Loucy (cell line): Measurements from ENCODE around the gene AQP4.

Experiments
- H2AFZ ChIP-seq: fragments of 200-600 bp; sonication (generic); 2 replicates; pipeline ENCODE4 v1.6.0; 2016; ENCODE audit warnings: antibody characterized with exemption, mild to moderate bottlenecking, low read length, moderate library complexity
- H3F3A ChIP-seq: fragments of 200-600 bp; 2 replicates; pipeline ENCODE4 v1.6.0; 2016; ENCODE audit warnings: antibody characterized with exemption, low read depth, mild to moderate bottlenecking
- H3K27me3 ChIP-seq: fragments of 200-600 bp; sonication (generic); 2 replicates; pipeline ENCODE4 v1.6.1; 2014; ENCODE audit warnings: low read length, mild to moderate bottlenecking; ENCODE audit not compliant: insufficient read depth, poor library complexity, severe bottlenecking
- H3K36me3 ChIP-seq: fragments of 200-600 bp; sonication (generic); 2 replicates; pipeline ENCODE4 v1.6.1; 2016; ENCODE audit warnings: low read length; ENCODE audit not compliant: insufficient read depth
- H3K4me1 ChIP-seq: fragments of 200-600 bp; sonication (generic); 2 replicates; pipeline ENCODE4 v1.5.1; 2014; ENCODE audit warnings: low read length, mild to moderate bottlenecking; ENCODE audit not compliant: insufficient read depth, poor library complexity, severe bottlenecking
- H3K4me2 ChIP-seq: fragments of 200-600 bp; sonication (generic); 2 replicates; pipeline ENCODE4 v1.6.0; 2014; ENCODE audit warnings: antibody characterized with exemption, low read length, low read depth, mild to moderate bottlenecking; ENCODE audit not compliant: poor library complexity, severe bottlenecking
- H3K4me3 ChIP-seq: fragments of 200-600 bp; sonication (generic); 2 replicates; pipeline ENCODE4 v1.5.1; 2014; ENCODE audit warnings: low read length, mild to moderate bottlenecking, mixed read lengths; ENCODE audit not compliant: poor library complexity, severe bottlenecking
- H3K79me2 ChIP-seq: fragments of 200-600 bp; sonication (generic); 2 replicates; pipeline ENCODE4 v1.6.1; 2014; ENCODE audit warnings: low read length; ENCODE audit not compliant: insufficient read depth
- H3K9ac ChIP-seq: fragments of 200-600 bp; sonication (generic); 2 replicates; pipeline ENCODE4 v1.6.0; 2014; ENCODE audit warnings: mild to moderate bottlenecking, low read depth, low read length, moderate library complexity; ENCODE audit not compliant: poor library complexity, severe bottlenecking
- H3K9me2 ChIP-seq: fragments of 200-600 bp; sonication (generic); replicated peaks from 2 replicates; pipeline ENCODE4 v1.6.1; 2016; ENCODE audit warnings: low read depth, low read length, mixed read lengths
- H3K9me3 ChIP-seq: fragments of 200-600 bp; sonication (generic); 2 replicates; pipeline ENCODE4 v1.6.1; 2014; ENCODE audit warnings: mild to moderate bottlenecking, antibody characterized with exemption, low read length, low read depth; ENCODE audit not compliant: insufficient read depth
- H4K20me1 ChIP-seq: fragments of 200-600 bp; sonication (generic); 2 replicates; pipeline ENCODE4 v1.6.0; 2014; ENCODE audit warnings: antibody characterized with exemption, low read length, mild to moderate bottlenecking; ENCODE audit not compliant: insufficient read depth, poor library complexity, severe bottlenecking
- EZH2phosphoT487 ChIP-seq: fragments of 200-600 bp; IDR thresholded peaks from 2 replicates; pipeline ENCODE4 v1.6.1; 2018; ENCODE audit warnings: antibody characterized with exemption, mild to moderate bottlenecking, moderate library complexity, borderline replicate concordance
- TF ChIP-seq, protein P1 (sequence below): fragments of 200-600 bp; sonication (generic); conservative IDR thresholded peaks from 2 replicates; pipeline ENCODE4 v1.5.1; 2014; ENCODE audit warnings: mild to moderate bottlenecking, antibody characterized with exemption, low read length

Gene AQP4

DNA sequence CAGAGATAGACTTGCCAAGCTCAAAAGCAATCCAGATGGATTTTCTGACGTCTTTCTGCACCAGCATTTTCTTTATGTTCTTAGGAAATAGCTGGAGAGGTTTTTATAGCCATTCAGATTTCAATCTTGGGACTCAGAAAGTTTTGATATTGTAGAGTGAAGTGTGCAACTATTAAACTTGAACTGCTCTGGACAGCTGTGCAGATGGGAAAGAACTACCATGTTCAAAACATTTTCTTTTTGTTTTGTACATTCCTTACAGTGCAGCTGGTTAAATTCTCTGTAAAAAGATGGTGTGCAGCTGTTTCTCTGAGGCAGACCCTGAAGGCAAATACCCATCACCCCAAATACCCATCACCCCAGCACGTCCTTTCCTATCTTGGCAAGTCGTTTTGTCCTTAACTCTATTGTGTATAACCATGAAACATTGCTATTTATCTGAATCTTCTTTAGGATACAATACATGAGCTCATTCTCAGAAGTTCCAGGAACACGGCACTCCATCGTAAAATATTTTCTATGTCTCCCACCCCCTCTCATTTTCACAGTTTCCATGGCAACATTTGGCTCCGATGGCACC, 38.8 kb downstream of the AQP4 start:
- H3K36me3 ChIP-seq, result no peaks in the 10 kb centered on the region
- H3K79me2 ChIP-seq, result no peaks in the 10 kb centered on the region
- TF ChIP-seq, protein P1, sequence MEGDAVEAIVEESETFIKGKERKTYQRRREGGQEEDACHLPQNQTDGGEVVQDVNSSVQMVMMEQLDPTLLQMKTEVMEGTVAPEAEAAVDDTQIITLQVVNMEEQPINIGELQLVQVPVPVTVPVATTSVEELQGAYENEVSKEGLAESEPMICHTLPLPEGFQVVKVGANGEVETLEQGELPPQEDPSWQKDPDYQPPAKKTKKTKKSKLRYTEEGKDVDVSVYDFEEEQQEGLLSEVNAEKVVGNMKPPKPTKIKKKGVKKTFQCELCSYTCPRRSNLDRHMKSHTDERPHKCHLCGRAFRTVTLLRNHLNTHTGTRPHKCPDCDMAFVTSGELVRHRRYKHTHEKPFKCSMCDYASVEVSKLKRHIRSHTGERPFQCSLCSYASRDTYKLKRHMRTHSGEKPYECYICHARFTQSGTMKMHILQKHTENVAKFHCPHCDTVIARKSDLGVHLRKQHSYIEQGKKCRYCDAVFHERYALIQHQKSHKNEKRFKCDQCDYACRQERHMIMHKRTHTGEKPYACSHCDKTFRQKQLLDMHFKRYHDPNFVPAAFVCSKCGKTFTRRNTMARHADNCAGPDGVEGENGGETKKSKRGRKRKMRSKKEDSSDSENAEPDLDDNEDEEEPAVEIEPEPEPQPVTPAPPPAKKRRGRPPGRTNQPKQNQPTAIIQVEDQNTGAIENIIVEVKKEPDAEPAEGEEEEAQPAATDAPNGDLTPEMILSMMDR, result no peak
- no peak for TF ChIP-seq EZH2phosphoT487
- no peaks in the 10 kb centered on the region for H4K20me1 ChIP-seq
- H3K9me2 ChIP-seq, result no peaks in the 10 kb centered on the region
- no peaks in the 10 kb centered on the region for H3K9me3 ChIP-seq
- H2AFZ ChIP-seq, result no peak overlapping the region
- no peaks in the 10 kb centered on the region for H3F3A ChIP-seq
- no peak overlapping the region for H3K4me2 ChIP-seq
- no peaks in the 10 kb centered on the region for H3K4me1 ChIP-seq
- no peak overlapping the region for H3K9ac ChIP-seq
- no peak overlapping the region for H3K4me3 ChIP-seq
- H3K27me3 ChIP-seq, result no peaks in the 10 kb centered on the region

DNA sequence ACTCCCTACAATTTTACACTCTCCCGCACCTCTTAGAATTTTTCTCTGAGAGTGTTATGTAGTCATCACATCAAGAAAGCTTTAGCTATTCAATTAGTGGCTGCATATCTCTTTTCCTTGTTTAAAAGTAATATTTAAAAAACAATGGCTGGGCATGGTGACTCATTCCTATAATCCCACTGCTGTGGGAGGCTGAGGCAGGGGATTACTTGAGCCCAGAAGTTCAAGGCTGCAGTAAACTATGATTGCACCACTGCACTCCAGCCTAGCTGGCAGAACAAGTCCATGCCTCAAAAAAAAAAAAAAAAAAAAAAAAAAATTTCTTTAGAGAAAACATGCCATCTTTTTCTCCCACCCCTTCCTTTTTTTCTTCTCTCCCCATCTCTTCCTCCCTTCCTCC, 44.3 kb downstream of the AQP4 start:
- H3K4me1 ChIP-seq, result no peaks in the 10 kb centered on the region
- H3K9ac ChIP-seq, result no peak overlapping the region
- no peak overlapping the region for H3K4me2 ChIP-seq
- peaks cover 13% of the 10 kb centered on the region for H3K9me3 ChIP-seq
- H3K36me3 ChIP-seq, result no peaks in the 10 kb centered on the region
- H3K9me2 ChIP-seq, result no peaks in the 10 kb centered on the region
- no peak overlapping the region for H2AFZ ChIP-seq
- no peaks in the 10 kb centered on the region for H3F3A ChIP-seq
- H3K79me2 ChIP-seq, result no peaks in the 10 kb centered on the region
- TF ChIP-seq EZH2phosphoT487, result no peak
- TF ChIP-seq, protein P1, result no peak
- H3K27me3 ChIP-seq, result no peaks in the 10 kb centered on the region
- H4K20me1 ChIP-seq, result no peaks in the 10 kb centered on the region
- no peak overlapping the region for H3K4me3 ChIP-seq

DNA sequence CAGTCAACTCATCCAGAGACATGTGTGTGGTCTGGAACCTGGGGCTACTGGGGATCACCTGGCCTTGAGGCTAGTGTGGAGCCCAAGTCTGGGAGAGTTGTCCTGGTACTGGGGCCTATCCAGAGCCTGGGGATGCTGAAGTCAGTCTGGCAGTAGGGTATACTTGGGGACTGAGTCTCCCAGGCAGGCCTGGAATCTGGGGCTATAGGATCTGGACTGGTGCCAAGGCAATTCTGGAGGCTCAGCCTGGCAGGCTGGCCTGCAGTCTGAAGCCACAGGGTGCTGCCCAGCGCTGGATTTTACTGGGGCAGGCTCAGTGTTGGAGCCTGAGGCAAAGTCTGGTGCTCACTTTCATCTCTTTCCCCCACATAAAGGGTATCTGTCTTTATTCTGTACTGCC, 46.5 kb downstream of the AQP4 start:
- no peak overlapping the region for H3K4me3 ChIP-seq
- no peaks in the 10 kb centered on the region for H3K79me2 ChIP-seq
- no peak overlapping the region for H2AFZ ChIP-seq
- H4K20me1 ChIP-seq, result no peaks in the 10 kb centered on the region
- no peak for TF ChIP-seq EZH2phosphoT487
- H3K36me3 ChIP-seq, result no peaks in the 10 kb centered on the region
- no peaks in the 10 kb centered on the region for H3F3A ChIP-seq
- no peaks in the 10 kb centered on the region for H3K9me2 ChIP-seq
- no peak overlapping the region for H3K9ac ChIP-seq
- no peaks in the 10 kb centered on the region for H3K27me3 ChIP-seq
- no peaks in the 10 kb centered on the region for H3K4me1 ChIP-seq
- no peak overlapping the region for H3K4me2 ChIP-seq
- H3K9me3 ChIP-seq, result peaks cover 13% of the 10 kb centered on the region

DNA sequence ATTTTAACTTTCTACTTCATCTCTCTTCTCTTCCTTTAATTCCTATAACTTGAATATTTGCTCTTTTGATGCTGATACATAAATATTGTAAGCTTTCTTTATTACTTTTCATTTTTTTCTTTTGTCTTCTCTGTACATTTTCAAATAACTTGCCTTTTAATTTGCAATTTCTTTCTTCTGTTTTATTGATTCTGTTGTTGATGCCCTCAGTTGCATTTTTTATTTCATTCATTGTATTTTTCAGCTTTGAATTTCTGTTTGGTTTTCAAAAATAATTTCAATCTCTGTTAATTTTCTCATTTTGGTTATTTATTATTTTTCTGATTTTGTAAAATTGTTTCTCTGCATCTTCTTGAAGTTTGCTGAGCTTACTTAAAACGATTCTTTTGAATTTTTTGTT, 47.0 kb downstream of the AQP4 start:
- Histone ChIP-seq H3K4me2 (no peak overlapping the region), H2AFZ (no peak overlapping the region), H3K9me2 (no peaks in the 10 kb centered on the region), H3F3A (no peaks in the 10 kb centered on the region), H3K9ac (no peak overlapping the region), H4K20me1 (no peaks in the 10 kb centered on the region), H3K36me3 (no peaks in the 10 kb centered on the region), H3K4me1 (no peaks in the 10 kb centered on the region), H3K79me2 (no peaks in the 10 kb centered on the region), H3K9me3 (peaks cover 13% of the 10 kb centered on the region), H3K27me3 (no peaks in the 10 kb centered on the region), H3K4me3 (no peak overlapping the region)
- TF ChIP-seq EZH2phosphoT487, result no peak
- TF ChIP-seq, protein P1, result no peak
